HEK293 (cell line): ENCODE data around the gene PDE3A.

ENCODE experiments used
- AEBP2 ChIP-seq: fragments of 450-650 bp; formaldehyde crosslinking; IDR thresholded peaks from 2 replicates; pipeline ENCODE4 v1.5.1; 2016; ENCODE audit warnings: missing biosample characterization, missing genetic modification characterization, borderline replicate concordance
- GLI2 ChIP-seq: fragments of 450-650 bp; formaldehyde crosslinking; IDR thresholded peaks from 2 replicates; pipeline ENCODE4; 2017; ENCODE audit warnings: missing biosample characterization, missing genetic modification characterization, low read depth, borderline replicate concordance
- PRDM10 ChIP-seq: fragments of 450-650 bp; formaldehyde crosslinking; IDR thresholded peaks from 2 replicates; pipeline ENCODE4 v1.5.1; 2016; ENCODE audit warnings: missing biosample characterization, missing genetic modification characterization
- PRDM2 ChIP-seq: fragments of 450-650 bp; formaldehyde crosslinking; IDR thresholded peaks from 2 replicates; pipeline ENCODE4 v1.5.1; 2016; ENCODE audit warnings: missing biosample characterization, missing genetic modification characterization, borderline replicate concordance
- SALL2 ChIP-seq: fragments of 450-650 bp; formaldehyde crosslinking; IDR thresholded peaks from 2 replicates; pipeline ENCODE4 v1.5.0; 2017; ENCODE audit warnings: missing biosample characterization, mild to moderate bottlenecking, missing genetic modification characterization, borderline replicate concordance
- ZBTB6 ChIP-seq: fragments of 450-650 bp; formaldehyde crosslinking; IDR thresholded peaks from 2 replicates; pipeline ENCODE4 v1.5.1; 2017; ENCODE audit warnings: missing biosample characterization, missing genetic modification characterization
- ZFP37 ChIP-seq: fragments of 450-650 bp; formaldehyde crosslinking; IDR thresholded peaks from 2 replicates; pipeline ENCODE4 v1.5.1; 2016; ENCODE audit warnings: missing biosample characterization, missing genetic modification characterization
- ZNF19 ChIP-seq: fragments of 450-650 bp; formaldehyde crosslinking; IDR thresholded peaks from 2 replicates; pipeline ENCODE4; 2016; ENCODE audit warnings: missing biosample characterization, missing genetic modification characterization, low read depth
- ZNF394 ChIP-seq: fragments of 450-650 bp; formaldehyde crosslinking; IDR thresholded peaks from 2 replicates; pipeline ENCODE4 v1.5.1; 2016; ENCODE audit warnings: missing biosample characterization, missing genetic modification characterization, mild to moderate bottlenecking, moderate library complexity, borderline replicate concordance
- ZNF560 ChIP-seq: fragments of 450-650 bp; formaldehyde crosslinking; IDR thresholded peaks from 2 replicates; pipeline ENCODE4 v1.5.1; 2017; ENCODE audit warnings: missing biosample characterization, missing genetic modification characterization, borderline replicate concordance
- ZNF830 ChIP-seq: fragments of 450-650 bp; IDR thresholded peaks from 2 replicates; pipeline ENCODE4 v1.5.0; 2018; ENCODE audit warnings: missing biosample characterization, missing genetic modification characterization, low read depth, mild to moderate bottlenecking, moderate library complexity
- TF ChIP-seq, protein P1 (sequence below): fragments of 450-650 bp; formaldehyde crosslinking; IDR thresholded peaks from 2 replicates; pipeline ENCODE4 v1.5.1; 2017; ENCODE audit warnings: missing biosample characterization, mild to moderate bottlenecking, missing genetic modification characterization, moderate library complexity
- TF ChIP-seq, protein P2 (sequence below): fragments of 450-650 bp; formaldehyde crosslinking; IDR thresholded peaks from 2 replicates; pipeline ENCODE4 v1.5.1; 2017; ENCODE audit warnings: missing biosample characterization, missing genetic modification characterization
- TF ChIP-seq, protein P3 (sequence below): fragments of 450-650 bp; formaldehyde crosslinking; IDR thresholded peaks from 2 replicates; pipeline ENCODE4 v1.5.1; 2017; ENCODE audit warnings: missing biosample characterization, missing genetic modification characterization

The PDE3A gene

DNA sequence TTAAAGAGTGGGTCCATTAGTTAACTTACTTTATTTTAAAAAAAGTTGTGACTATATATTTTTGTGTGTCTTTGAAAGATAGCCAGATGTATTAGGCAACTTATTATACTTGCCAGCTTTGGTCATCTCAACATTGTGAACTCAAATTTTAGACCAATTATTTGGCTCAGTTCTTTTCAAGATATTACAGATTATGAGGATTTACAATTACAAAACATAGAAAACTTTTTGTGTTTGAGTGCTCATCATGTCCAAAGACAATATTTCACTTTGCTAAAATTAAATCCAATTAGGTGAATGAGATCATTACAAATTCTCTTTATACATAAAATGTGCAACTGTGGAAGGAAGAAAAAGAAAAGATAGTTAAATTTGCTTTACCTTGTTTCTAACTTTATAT, 18.3 kb upstream of the PDE3A start (continued):
- TF ChIP-seq GLI2 (tag by site-specific recombination) (no peak), ZBTB6 (tag by site-specific recombination) (no peak), ZFP37 (no peak), ZNF394 (tag by site-specific recombination) (no peak), PRDM2 (tag by site-specific recombination) (no peak), AEBP2 (no peak), ZNF560 (tag by site-specific recombination) (no peak), PRDM10 (tag by site-specific recombination) (no peak), ZNF830 (tag by site-specific recombination) (no peak), ZNF19 (tag by site-specific recombination) (no peak), SALL2 (no peak)
- TF ChIP-seq, protein P1, sequence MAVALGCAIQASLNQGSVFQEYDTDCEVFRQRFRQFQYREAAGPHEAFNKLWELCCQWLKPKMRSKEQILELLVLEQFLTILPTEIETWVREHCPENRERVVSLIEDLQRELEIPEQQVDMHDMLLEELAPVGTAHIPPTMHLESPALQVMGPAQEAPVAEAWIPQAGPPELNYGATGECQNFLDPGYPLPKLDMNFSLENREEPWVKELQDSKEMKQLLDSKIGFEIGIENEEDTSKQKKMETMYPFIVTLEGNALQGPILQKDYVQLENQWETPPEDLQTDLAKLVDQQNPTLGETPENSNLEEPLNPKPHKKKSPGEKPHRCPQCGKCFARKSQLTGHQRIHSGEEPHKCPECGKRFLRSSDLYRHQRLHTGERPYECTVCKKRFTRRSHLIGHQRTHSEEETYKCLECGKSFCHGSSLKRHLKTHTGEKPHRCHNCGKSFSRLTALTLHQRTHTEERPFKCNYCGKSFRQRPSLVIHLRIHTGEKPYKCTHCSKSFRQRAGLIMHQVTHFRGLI (tag by site-specific recombination), result no peak
- TF ChIP-seq, protein P2, sequence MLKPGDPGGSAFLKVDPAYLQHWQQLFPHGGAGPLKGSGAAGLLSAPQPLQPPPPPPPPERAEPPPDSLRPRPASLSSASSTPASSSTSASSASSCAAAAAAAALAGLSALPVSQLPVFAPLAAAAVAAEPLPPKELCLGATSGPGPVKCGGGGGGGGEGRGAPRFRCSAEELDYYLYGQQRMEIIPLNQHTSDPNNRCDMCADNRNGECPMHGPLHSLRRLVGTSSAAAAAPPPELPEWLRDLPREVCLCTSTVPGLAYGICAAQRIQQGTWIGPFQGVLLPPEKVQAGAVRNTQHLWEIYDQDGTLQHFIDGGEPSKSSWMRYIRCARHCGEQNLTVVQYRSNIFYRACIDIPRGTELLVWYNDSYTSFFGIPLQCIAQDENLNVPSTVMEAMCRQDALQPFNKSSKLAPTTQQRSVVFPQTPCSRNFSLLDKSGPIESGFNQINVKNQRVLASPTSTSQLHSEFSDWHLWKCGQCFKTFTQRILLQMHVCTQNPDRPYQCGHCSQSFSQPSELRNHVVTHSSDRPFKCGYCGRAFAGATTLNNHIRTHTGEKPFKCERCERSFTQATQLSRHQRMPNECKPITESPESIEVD (tag by site-specific recombination), result no peak
- TF ChIP-seq, protein P3, sequence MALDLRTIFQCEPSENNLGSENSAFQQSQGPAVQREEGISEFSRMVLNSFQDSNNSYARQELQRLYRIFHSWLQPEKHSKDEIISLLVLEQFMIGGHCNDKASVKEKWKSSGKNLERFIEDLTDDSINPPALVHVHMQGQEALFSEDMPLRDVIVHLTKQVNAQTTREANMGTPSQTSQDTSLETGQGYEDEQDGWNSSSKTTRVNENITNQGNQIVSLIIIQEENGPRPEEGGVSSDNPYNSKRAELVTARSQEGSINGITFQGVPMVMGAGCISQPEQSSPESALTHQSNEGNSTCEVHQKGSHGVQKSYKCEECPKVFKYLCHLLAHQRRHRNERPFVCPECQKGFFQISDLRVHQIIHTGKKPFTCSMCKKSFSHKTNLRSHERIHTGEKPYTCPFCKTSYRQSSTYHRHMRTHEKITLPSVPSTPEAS (tag by site-specific recombination), result no peak
- TF ChIP-seq, all 188 proteins: peak for 0
